IMR-90 (cell line): ENCODE data around the gene TVP23B. TPM values are rescaled to one million over a fixed set of nuclear protein-coding genes. Genes with fewer than 3 reads are reported as not detected.
"Not testable (repeated sequence)": the region's sequence is repeated elsewhere in the genome, so short reads cannot be mapped to it uniquely, and the experiment has no call there.

Experiments
- ATAC-seq: fragments of 200-7000 bp; cut with Tn5 transposase; 2 replicates; pipeline ENCODE4 v1.9.1; 2020; ENCODE audit warnings: low read depth, mild to moderate bottlenecking, moderate library complexity
- BruUV-seq: library from RNA; stranded (reverse); fragments of 400-500 nt; replicated peaks from 2 replicates; lab custom pipeline; 2021; lab: Mats Ljungman, UMichigan
- CTCF ChIA-PET: fragments of 300-600 bp; formaldehyde crosslinking; extraction: SDS; loops from one replicate; lab custom pipeline; 2021; ENCODE audit warnings: antibody characterized with exemption; lab: Yijun Ruan, JAX
- POLR2A ChIA-PET: fragments of 300-600 bp; sonication (Branson Sonifier 250); formaldehyde crosslinking; loops from one replicate; lab custom pipeline; 2022; ENCODE audit warnings: antibody characterized with exemption; ENCODE audit not compliant: unreplicated experiment; lab: Charles Lee
- DNase-seq: peaks from one replicate; pipeline ENCODE4 v3.0.0; 2013
- H2AFZ ChIP-seq: replicated peaks from 2 replicates; pipeline ENCODE3; 2013; ENCODE audit warnings: low read length, mild to moderate bottlenecking; ENCODE audit not compliant: poor library complexity
- H2AK5ac ChIP-seq: 2 replicates; pipeline ENCODE4 v1.6.1; 2013; ENCODE audit warnings: low read depth, low read length, inconsistent platforms
- H2AK9ac ChIP-seq: replicated peaks from 2 replicates; pipeline ENCODE3; 2013; ENCODE audit warnings: mild to moderate bottlenecking, low read depth, low read length, moderate library complexity; ENCODE audit not compliant: poor library complexity
- H2BK120ac ChIP-seq: 2 replicates; pipeline ENCODE4 v1.6.1; 2013; ENCODE audit warnings: low read depth, low read length, inconsistent platforms
- H2BK15ac ChIP-seq: 3 replicates; pipeline ENCODE4 v1.6.1; 2013; ENCODE audit warnings: low read depth, low read length, inconsistent platforms
- H2BK20ac ChIP-seq: 2 replicates; pipeline ENCODE4 v1.6.1; 2013; ENCODE audit warnings: low read depth, mild to moderate bottlenecking, inconsistent platforms, low read length, moderate library complexity
- H2BK5ac ChIP-seq: 2 replicates; pipeline ENCODE4 v1.6.1; 2013; ENCODE audit warnings: mild to moderate bottlenecking, low read depth, low read length, inconsistent platforms; ENCODE audit not compliant: poor library complexity, severe bottlenecking
- H3K14ac ChIP-seq: replicated peaks from 2 replicates; pipeline ENCODE4 v1.6.1; 2013; ENCODE audit warnings: low read depth, low read length, inconsistent platforms
- H3K18ac ChIP-seq: 2 replicates; pipeline ENCODE4 v1.6.1; 2013; ENCODE audit warnings: low read depth, low read length, control low read depth
- H3K23ac ChIP-seq: 2 replicates; pipeline ENCODE4 v1.6.1; 2013; ENCODE audit warnings: low read depth, low read length, inconsistent platforms
- H3K27ac ChIP-seq: 2 replicates; pipeline ENCODE4 v1.5.1; 2013; ENCODE audit warnings: mild to moderate bottlenecking, control low read depth, low read length; ENCODE audit not compliant: insufficient read depth
- H3K27me3 ChIP-seq: 2 replicates; pipeline ENCODE4 v1.6.1; 2013; ENCODE audit warnings: low read length; ENCODE audit not compliant: control insufficient read depth, insufficient read depth
- H3K36me3 ChIP-seq: 2 replicates; pipeline ENCODE4 v1.6.1; 2013; ENCODE audit warnings: low read length, mixed read lengths; ENCODE audit not compliant: control insufficient read depth, insufficient read depth
- H3K4ac ChIP-seq: 2 replicates; pipeline ENCODE4 v1.6.1; 2013; ENCODE audit warnings: low read depth, low read length, inconsistent platforms
- H3K4me1 ChIP-seq: 2 replicates; pipeline ENCODE4 v1.6.1; 2013; ENCODE audit warnings: low read length, mixed read lengths; ENCODE audit not compliant: control insufficient read depth, insufficient read depth
- H3K4me2 ChIP-seq: 2 replicates; pipeline ENCODE4 v1.6.1; 2013; ENCODE audit warnings: low read depth, mild to moderate bottlenecking, control low read depth, low read length, moderate library complexity
- H3K4me3 ChIP-seq: 2 replicates; pipeline ENCODE4 v1.5.1; 2013; ENCODE audit warnings: low read depth, mild to moderate bottlenecking, control low read depth, low read length, moderate library complexity; ENCODE audit not compliant: insufficient read depth
- H3K56ac ChIP-seq: 2 replicates; pipeline ENCODE4 v1.6.1; 2013; ENCODE audit warnings: low read length, inconsistent platforms; ENCODE audit not compliant: insufficient read depth; ENCODE audit errors: extremely low read depth
- H3K79me1 ChIP-seq, 2 experiments: 2 replicates each; pipeline ENCODE4 v1.6.1; 2013; ENCODE audit warnings: low read length in 2 of 2, inconsistent platforms in 1 of 2, low read depth in 1 of 2
- H3K9ac ChIP-seq: 2 replicates; pipeline ENCODE4 v1.6.1; 2013; ENCODE audit warnings: low read depth, low read length, control low read depth
- H3K9me1 ChIP-seq: 2 replicates; pipeline ENCODE4 v1.6.1; 2013; ENCODE audit warnings: low read length, inconsistent platforms; ENCODE audit not compliant: insufficient read depth
- H3K9me3 ChIP-seq: 2 replicates; pipeline ENCODE4 v1.6.1; 2013; ENCODE audit warnings: low read length; ENCODE audit not compliant: control insufficient read depth, insufficient read depth
- H4K20me1 ChIP-seq: 2 replicates; pipeline ENCODE4 v1.6.1; 2013; ENCODE audit warnings: low read length, inconsistent platforms; ENCODE audit not compliant: insufficient read depth
- H4K5ac ChIP-seq: 2 replicates; pipeline ENCODE4 v1.6.1; 2013; ENCODE audit warnings: mild to moderate bottlenecking, low read depth, low read length, control low read depth
- H4K8ac ChIP-seq, 2 experiments: 2 replicates each; pipeline ENCODE4 v1.6.1; 2013; ENCODE audit warnings: low read depth in 2 of 2, low read length in 2 of 2, control low read depth in 1 of 2, inconsistent platforms in 1 of 2
- H4K91ac ChIP-seq: 2 replicates; pipeline ENCODE4 v1.6.1; 2013; ENCODE audit warnings: low read depth, low read length, inconsistent platforms; ENCODE audit not compliant: insufficient read depth
- WGBS, 2 experiments: methylation state at CpG; one replicate each; pipeline versions ENCODE4 v1.1.5 to v1.1.7; 2013; ENCODE audit warnings: missing lambda C conversion rate in 2 of 2; ENCODE audit not compliant: insufficient read length in 1 of 2; ENCODE audit errors: extremely low coverage in 2 of 2; 5-methylcytosine and 5-hydroxymethylcytosine counted together
- dilution Hi-C: fragments of 300-500 bp; cut with HindIII; formaldehyde crosslinking; loops from one replicate; pipeline ENCODE4 v1.14.3; 2018; ENCODE audit warnings: low sequenced_read_pairs; ENCODE audit not compliant: unreplicated experiment
- in situ Hi-C: fragments of 300-500 bp; cut with MboI; formaldehyde crosslinking; loops from 3 replicates; pipeline ENCODE4 v1.14.3; 2019; ENCODE audit warnings: low sequenced_read_pairs, inconsistent platforms, mixed read lengths
- intact Hi-C: fragments of 100-400 bp; cut with micrococcal nuclease; formaldehyde crosslinking; loops from 2 replicates; pipeline ENCODE4 v1.10.0; 2022
- polyA plus RNA-seq, 3 experiments: library from polyadenylated mRNA; depleted of rRNA; stranded (reverse); fragments of >200 nt; gene quantifications; 2 replicates each; pipeline ENCODE4 v1.2.3, GENCODE V29; 2012; ENCODE audit warnings: low replicate concordance in 1 of 3
- total RNA-seq: library from RNA; depleted of rRNA; stranded (reverse); fragments of >200 nt; gene quantifications from 2 replicates; pipeline ENCODE4 v1.2.3, GENCODE V29; 2012

TVP23B gene
- total and polyA plus RNA-seq, 2 of the 4 experiments (the other 2 are of a cell fraction) = 30.9 to 35.7 TPM

DNA sequence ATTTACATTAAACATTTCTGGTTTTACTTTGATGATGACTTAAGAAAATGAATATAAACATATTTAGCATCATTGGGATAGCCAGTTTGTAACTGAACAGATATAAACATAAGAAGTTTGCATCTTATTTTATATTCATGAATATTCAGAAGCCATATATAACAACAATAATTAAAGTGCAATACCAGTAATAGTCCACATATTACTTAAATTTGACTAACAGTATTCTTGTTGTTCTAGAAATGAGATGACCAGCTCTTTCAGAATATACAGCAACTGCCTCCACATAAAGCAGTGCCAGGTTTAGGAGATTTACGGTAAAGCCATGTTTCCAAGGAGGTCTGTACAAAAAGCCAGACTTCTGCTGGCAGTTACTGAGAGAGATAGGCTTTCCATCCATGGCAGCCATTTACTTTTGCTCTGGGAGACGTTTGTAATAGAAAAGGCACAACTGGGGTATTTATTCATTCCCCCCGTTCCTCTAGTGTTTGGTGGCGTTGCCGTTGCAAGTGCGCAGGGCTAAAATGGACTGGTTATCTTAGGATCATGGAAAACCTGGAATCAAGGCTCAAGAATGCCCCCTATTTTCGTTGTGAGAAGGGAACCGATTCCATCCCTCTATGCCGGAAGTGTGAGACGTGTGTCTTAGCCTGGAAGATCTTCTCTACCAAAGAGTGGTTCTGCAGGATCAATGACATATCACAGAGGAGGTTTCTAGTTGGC, 37.1 kb upstream of the TVP23B start, which contains the start of gene FBXW10:
FBXW10 (plus strand) TSS at position 356 of the 723 bp plus-strand sequence; CDS start at position 547, 191 bp downstream.
- CTCF ChIA-PET, H3K14ac ChIP-seq, H3K4ac ChIP-seq, H3K9me1 ChIP-seq, H3K18ac ChIP-seq, in situ Hi-C loops, H2AK9ac ChIP-seq, H4K8ac ChIP-seq, H4K5ac ChIP-seq, H3K4me1 ChIP-seq, intact Hi-C loops, H3K9ac ChIP-seq, H2AK5ac ChIP-seq, H4K20me1 ChIP-seq, DNase-seq, H3K9me3 ChIP-seq, H3K27me3 ChIP-seq, H4K91ac ChIP-seq, POLR2A ChIA-PET, H2AFZ ChIP-seq, H3K79me1 ChIP-seq, H2BK15ac ChIP-seq, H3K56ac ChIP-seq, H3K4me3 ChIP-seq, H2BK20ac ChIP-seq, H3K23ac ChIP-seq, dilution Hi-C loops, H2BK120ac ChIP-seq, H3K36me3 ChIP-seq, H3K4me2 ChIP-seq, H2BK5ac ChIP-seq, BruUV-seq, H3K27ac ChIP-seq: not testable (repeated sequence)
- WGBS, 2 experiments = no CpG with 5 or more reads among the region's 10 CpGs
- peak; percentile 86 for ATAC-seq

DNA sequence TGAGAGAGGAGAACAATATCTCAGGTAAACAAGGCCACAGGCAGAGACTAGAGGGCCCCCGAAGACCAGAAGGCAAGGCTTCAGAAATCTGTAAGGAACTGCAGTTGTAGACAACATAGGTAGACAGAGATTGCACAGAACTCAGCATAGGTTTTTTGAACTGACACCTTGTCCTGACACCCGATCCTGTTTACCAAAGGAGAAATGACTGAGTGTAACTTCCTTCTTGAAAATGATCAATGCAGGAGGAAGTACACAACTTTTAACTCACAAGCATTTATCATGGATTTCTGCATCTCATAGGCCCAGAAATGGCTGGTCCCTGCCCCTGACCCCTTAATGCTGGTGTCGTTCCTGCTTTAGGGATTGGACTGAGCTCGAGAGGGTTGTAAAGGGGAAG, 36.3 kb upstream of the TVP23B start:
- H3K56ac ChIP-seq, H4K8ac ChIP-seq, dilution Hi-C loops, ATAC-seq, H3K9me1 ChIP-seq, H3K9ac ChIP-seq, in situ Hi-C loops, H3K4me1 ChIP-seq, H2AK9ac ChIP-seq, H3K23ac ChIP-seq, H3K18ac ChIP-seq, H3K14ac ChIP-seq, H3K4me2 ChIP-seq, H3K27me3 ChIP-seq, intact Hi-C loops, H4K20me1 ChIP-seq, H2BK20ac ChIP-seq, H2BK15ac ChIP-seq, H3K36me3 ChIP-seq, H2BK5ac ChIP-seq, H3K9me3 ChIP-seq, H3K4ac ChIP-seq, H2BK120ac ChIP-seq, H3K79me1 ChIP-seq, H2AK5ac ChIP-seq, H4K91ac ChIP-seq, POLR2A ChIA-PET, DNase-seq, BruUV-seq, H2AFZ ChIP-seq, CTCF ChIA-PET, H3K4me3 ChIP-seq, H3K27ac ChIP-seq, H4K5ac ChIP-seq: not testable (repeated sequence)
- WGBS, 2 experiments = no CpG with 5 or more reads among the region's 4 CpGs
